Tibial artery (tissue), 4 donors: Measurements from ENCODE around the gene PDZRN4.

Source experiments
- DNase-seq, 2 donors: peaks; one replicate each; pipeline ENCODE4 v3.0.0-alpha.2; 2019
- H3K27ac ChIP-seq, 2 donors: fragments of 200-600 bp; sonication (generic) in 1 of 2; 1 replicate in 1 of 2; 2 replicates in 1 of 2; pipeline ENCODE4 v1.5.1; 2018 to 2019; ENCODE audit warnings: mild to moderate bottlenecking in 1 of 2
- H3K27me3 ChIP-seq, 2 donors: fragments of 200-600 bp; sonication (generic) in 1 of 2; one replicate each; pipeline versions ENCODE4 v1.5.1 to v1.6.0; 2016 to 2019
- H3K36me3 ChIP-seq, 3 donors: fragments of 200-600 bp; sonication (generic) in 2 of 3; one replicate each; pipeline ENCODE4 v1.5.1; 2016 to 2019; ENCODE audit warnings: mild to moderate bottlenecking in 2 of 3
- H3K4me1 ChIP-seq, 4 donors: fragments of 200-600 bp; sonication (generic) in 2 of 4; 1 replicate in 3 of 4; 2 replicates in 1 of 4; pipeline ENCODE4 v1.5.1; 2016 to 2019
- H3K4me3 ChIP-seq, 2 donors: fragments of 200-600 bp; sonication (generic) in 1 of 2; 1 replicate in 1 of 2; 2 replicates in 1 of 2; pipeline ENCODE4 v1.5.1; 2018 to 2019; ENCODE audit warnings: mild to moderate bottlenecking in 2 of 2
- H3K9me3 ChIP-seq, 3 donors: fragments of 200-600 bp; sonication (generic) in 1 of 3; one replicate each; pipeline ENCODE4 v1.5.1; 2016 to 2019
- CTCF ChIP-seq, 2 experiments: fragments of 200-600 bp in 1 of 2; fragments of 450-650 bp in 1 of 2; IDR thresholded peaks; one replicate each; pipeline ENCODE4 v1.5.1; 2017 to 2019; ENCODE audit warnings: antibody characterized with exemption in 2 of 2, mild to moderate bottlenecking in 1 of 2, moderate library complexity in 1 of 2
- intact Hi-C: fragments of 100-400 bp; cut with DNase I; formaldehyde crosslinking; loops from one replicate; pipeline ENCODE4 v1.15.0; 2023; ENCODE audit warnings: low total_unique reads

PDZRN4 gene

GRCh38 chr12:41286426-41286825 lies 98.3 kb downstream of the PDZRN4 start:
- H3K4me1 ChIP-seq: peaks cover 0 to 13% (median 1%) of the 10 kb centered on the region in 4 donors
- no peaks in the 10 kb centered on the region for H3K9me3 ChIP-seq
- no peak for DNase-seq
- TF ChIP-seq CTCF (IDR thresholded peaks at IDR 0.05): no peak
- H3K27ac ChIP-seq: no peak overlapping the region
- no peak overlapping the region for H3K4me3 ChIP-seq
- intact Hi-C loops: no loop called here
- no peaks in the 10 kb centered on the region for H3K27me3 ChIP-seq
- H3K36me3 ChIP-seq: no peaks in the 10 kb centered on the region

GRCh38 chr12:41287500-41288141 lies 99.5 kb downstream of the PDZRN4 start:
- Histone ChIP-seq H3K36me3 (no peaks in the 10 kb centered on the region), H3K4me3 (no peak overlapping the region), H3K27ac (no peak overlapping the region), H3K27me3 (no peaks in the 10 kb centered on the region), H3K4me1 (peaks cover 0 to 24% (median 1%) of the 10 kb centered on the region in 4 donors), H3K9me3 (no peaks in the 10 kb centered on the region)
- no peak for DNase-seq
- no peak for TF ChIP-seq CTCF (IDR thresholded peaks at IDR 0.05)
- intact Hi-C loops: no loop called here

- Histone ChIP-seq H3K27ac (no peak overlapping the region), H3K36me3 (no peaks in the 10 kb centered on the region), H3K9me3 (no peaks in the 10 kb centered on the region), H3K4me1 (peaks cover 0 to 30% (median 1%) of the 10 kb centered on the region in 4 donors), H3K4me3 (no peak overlapping the region), H3K27me3 (no peaks in the 10 kb centered on the region)
- no peak for DNase-seq
- no peak for TF ChIP-seq CTCF (IDR thresholded peaks at IDR 0.05)
- intact Hi-C loops: no loop called here
These were observed 100.2 kb downstream of the PDZRN4 start for GRCh38 chr12:41288142-41288811.

- DNase-seq: no peak
- Histone ChIP-seq H3K36me3 (no peaks in the 10 kb centered on the region), H3K27ac (no peak overlapping the region), H3K4me1 (peaks cover 0 to 30% (median 1%) of the 10 kb centered on the region in 4 donors), H3K4me3 (no peak overlapping the region), H3K9me3 (no peaks in the 10 kb centered on the region), H3K27me3 (no peaks in the 10 kb centered on the region)
- intact Hi-C loops: no loop called here
- no peak for TF ChIP-seq CTCF (IDR thresholded peaks at IDR 0.05)
These were observed 101.4 kb downstream of the PDZRN4 start for GRCh38 chr12:41289501-41289900.

- Histone ChIP-seq H3K4me3 (no peak overlapping the region), H3K4me1 (peaks cover 0 to 17% (median 0%) of the 10 kb centered on the region in 4 donors), H3K9me3 (no peaks in the 10 kb centered on the region), H3K36me3 (no peaks in the 10 kb centered on the region), H3K27ac (no peak overlapping the region), H3K27me3 (no peaks in the 10 kb centered on the region)
- intact Hi-C loops: no loop called here
- no peak for DNase-seq
- TF ChIP-seq CTCF (IDR thresholded peaks at IDR 0.05): no peak
These were observed 104.9 kb downstream of the PDZRN4 start for GRCh38 chr12:41293011-41293410.
